ENCODE measurements around the gene ANO3.

ANO3 gene

DNA sequence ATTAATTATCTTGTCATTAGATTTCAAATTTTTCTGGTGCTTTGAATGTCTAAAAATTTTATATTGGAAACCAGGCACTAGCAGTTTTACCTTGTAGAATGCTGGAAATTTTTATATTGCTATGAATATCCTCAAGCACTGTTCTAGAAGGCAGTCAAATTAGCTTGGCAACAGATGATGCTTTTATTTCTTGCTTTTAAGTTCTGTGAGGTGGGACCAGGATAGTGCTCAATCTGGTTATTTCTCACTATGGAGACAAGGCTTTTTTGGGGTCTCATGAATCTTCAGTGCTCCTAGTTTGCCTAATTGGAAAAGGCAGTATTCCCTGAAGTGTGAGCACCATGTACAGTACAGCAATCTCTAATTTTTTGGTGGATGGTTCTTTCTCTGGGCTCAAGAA lies 27.1 kb downstream of the ANO3 start:
- no peak for DNase-seq (ENCODE audit: low spot score)

DNA sequence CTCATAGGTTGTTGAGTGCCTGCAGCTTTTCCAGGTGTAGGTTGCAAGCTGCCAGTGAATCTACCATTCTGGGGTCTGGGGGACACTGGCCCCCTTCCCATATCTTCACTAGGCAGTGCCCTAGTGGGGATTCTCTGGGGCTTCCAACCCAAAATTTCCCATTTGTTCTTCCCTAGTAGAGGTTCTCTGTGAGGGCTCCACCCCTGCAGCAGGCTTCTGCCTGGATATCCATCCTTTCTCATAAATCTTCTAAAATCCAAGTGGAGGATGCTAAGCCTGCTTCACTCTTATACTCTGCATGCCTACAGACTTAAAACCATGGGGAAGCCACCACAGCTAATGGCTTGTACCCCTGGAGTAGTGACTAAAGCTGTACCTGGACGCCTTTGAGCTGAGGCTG lies 33.4 kb downstream of the ANO3 start:
- no peak for DNase-seq (ENCODE audit: low spot score)

DNA sequence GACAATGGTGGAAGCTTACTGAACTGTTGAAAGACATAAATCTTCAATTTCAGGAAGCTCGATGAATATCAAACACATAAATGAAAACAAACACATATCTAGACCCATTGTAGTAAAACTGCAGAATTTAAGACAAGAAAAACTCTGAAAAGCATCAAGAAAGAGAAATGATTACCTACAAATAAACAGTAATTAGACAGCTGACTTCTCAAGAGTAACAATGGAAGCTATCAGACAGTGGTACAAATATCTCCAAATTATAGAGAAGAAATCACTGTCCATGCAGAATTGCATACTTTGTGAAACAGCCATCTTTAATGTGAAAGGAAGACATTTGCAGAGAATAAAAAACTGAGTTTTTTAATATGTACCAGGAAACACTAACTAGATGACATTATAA lies 45.7 kb downstream of the ANO3 start:
- no peak for DNase-seq (ENCODE audit: low spot score)

DNA sequence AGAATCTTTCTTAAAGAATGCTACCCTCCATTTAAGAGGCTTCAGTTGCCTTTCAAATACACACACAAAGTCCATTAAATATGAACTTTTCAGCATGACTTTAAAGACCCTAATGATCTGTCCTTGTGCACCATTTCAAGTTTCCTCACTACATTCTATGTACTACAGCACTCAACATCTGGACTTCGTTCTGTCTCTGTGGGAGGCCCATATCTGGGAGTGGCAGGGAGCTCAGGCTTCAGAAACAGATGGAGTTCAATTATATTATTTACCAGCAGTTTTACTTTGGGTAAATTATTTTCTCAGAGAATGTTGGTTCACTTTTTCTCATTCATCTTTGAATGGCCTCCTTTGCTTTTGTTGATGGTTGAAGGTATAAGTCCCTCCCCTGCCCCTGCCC lies 67.4 kb downstream of the ANO3 start:
- DNase-seq (ENCODE audit: low spot score), result no peak

DNA sequence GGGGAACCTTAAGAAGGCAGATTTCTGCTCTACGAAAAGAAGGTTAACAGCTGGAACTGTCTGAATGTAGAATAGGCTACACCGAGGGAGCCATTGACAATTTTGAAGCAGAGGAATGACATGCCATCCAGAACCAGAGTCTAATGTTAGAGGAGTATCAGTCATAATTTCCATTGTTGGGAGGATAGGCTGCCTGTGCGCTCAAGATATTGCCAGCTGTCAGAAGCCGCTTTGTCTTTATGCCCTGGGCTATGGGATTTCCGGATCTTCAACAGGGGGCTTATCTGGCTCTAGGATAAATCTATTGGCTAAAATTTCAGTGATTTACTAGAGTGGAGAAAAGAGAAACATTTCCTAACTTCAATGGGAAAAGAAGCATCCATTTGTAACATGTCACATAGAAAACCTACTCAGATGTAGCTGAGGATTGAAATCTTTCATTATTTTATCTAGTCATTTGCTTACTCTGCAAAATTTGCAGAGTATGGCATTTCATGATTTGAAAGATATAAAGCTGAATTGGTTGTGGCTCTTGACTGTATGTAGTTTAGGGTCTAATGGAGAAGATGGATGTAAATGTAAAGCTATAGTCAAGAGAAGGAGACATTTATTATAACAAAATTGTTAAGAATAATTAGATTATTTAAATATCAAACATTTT lies 78.9 kb downstream of the ANO3 start:
- no peak for DNase-seq (ENCODE audit: low spot score)

DNA sequence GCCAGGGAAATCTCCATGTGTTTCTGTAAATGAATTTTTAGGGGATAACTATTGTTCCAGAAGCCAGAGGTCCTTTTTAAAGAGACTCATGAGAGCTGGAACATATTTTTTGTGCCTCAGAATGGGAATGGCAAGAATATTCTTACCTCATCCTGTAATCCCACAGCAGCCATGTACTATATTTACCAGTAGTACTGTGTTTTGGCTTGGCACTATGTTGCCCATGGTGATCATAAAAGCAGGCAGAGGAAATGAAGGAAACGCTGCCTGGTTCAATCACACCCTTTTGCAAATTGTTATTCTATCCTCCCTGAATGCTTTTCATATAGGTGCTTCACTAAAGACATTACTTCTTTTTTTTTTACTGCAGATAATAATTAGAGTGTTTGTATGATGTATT lies 81.0 kb downstream of the ANO3 start:
- no peak for DNase-seq (ENCODE audit: low spot score)

DNA sequence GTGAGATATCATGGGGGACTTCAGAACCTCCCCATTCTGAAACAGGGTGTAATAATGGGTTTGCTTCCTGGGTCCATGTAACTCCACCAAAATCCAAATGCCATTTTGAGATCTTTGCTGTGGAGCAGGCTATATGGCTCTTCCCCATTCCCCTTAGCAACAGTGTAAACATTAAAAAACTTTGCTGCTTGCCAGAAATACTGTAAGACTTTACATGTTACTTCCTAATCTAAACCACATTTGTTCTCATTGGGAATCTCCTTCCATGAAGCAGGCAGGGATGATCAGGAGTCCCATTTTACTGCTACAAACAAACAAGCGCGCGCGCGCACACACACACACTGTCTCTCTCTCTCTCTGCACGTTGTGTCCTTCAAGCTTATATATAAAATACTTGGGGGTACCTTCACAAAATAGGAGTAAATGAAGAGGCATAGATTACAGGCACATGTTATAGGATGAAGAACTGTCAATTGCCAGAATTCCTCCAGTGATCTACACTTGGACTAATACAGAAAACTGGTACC lies 86.5 kb downstream of the ANO3 start:
- DNase-seq (ENCODE audit: low spot score), result no peak

DNA sequence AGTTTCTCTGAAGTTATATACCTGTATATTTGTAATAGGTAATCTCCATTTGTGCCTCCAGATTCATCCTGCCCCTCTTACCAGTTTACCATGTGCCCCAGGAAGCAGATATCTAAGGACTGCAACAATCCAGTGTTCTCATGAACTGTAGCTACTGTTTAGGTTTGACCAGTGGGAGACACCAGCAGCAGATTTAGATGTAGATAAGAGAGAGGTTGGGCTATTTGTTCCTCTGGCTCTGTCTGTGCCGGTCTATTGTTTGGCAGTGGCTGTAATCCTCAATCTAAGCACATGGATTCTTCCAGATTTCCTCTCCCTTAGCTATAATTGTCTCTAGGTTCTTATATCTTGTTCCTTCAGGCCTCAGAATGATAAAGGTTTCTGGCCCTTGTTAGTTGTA lies 88.4 kb downstream of the ANO3 start:
- no peak for DNase-seq (ENCODE audit: low spot score)

DNA sequence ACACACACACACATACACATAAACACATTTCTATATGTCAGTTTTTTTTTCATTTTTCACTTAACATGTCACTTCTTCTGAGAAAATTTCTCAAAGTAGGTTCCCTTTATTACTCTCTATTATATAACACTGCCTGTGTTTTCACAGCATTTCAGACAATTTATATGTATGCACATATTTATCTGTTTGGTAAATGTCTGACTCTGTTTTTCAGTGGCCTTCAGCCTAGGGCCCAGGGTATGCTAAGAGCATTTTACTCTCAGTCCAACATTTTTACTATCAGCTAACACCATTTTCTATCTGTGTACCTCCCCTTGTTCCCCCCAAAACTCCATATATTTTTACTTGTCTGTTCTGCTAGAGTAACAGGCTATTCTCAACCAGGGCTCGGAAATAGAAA lies 92.3 kb downstream of the ANO3 start:
- no peak for DNase-seq (ENCODE audit: low spot score)

DNA sequence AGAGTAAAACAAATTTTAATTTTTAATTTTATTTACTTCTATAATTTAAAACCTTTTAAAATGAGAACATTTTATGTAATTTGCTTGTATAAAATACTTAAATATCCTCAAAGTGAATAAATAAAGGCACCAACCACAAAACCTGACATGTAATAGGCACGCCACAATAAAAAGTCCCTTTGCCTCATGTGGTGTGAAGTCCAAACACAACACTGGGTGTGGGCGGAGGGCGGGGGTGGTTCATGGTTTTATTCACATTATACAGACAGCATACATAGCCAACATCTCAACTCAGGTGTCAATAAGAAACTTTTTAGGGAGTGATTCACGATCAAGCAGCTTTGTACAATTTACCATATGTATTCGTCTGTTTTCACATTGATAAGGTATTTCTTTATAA lies 107.9 kb downstream of the ANO3 start:
- no peak for DNase-seq (ENCODE audit: low spot score)

DNA sequence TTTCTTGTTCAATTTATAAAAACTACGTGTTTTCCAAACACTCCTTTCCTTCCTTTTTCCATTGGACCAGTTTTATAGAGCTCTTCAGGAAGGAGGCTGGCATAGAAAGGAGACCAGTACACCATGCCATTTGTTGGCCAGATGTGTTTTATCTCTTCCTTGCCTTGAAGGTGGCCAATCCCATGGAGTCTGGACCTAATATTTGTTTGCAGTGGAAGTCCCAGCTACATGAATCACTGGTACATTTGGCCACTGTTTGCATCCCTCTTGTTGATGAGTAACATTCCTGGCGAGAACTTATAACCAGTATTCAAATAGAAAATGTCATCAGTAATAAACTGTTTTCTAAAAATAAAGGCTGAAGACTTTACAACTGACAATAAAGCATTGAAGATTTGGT lies 110.2 kb downstream of the ANO3 start:
- no peak for DNase-seq (ENCODE audit: low spot score)

DNA sequence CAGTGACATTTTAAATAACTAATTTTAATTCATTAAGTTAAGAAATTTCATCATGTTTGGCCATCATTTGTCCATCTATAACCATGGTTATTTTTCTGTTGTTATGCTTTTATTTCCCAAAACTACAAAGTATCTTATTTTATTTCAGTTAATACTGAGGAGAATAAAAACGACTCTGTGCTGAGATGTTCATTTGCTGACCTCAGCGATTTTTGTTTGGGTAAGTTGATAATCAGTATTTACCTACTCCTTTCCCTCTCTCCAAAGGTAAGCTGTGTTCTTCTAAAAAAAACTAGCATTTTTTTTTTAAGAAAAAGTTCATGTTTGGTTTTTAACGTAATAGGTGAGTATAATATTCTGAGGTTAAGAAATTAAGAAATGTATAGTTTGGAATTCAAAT lies 111.7 kb downstream of the ANO3 start:
- no peak for DNase-seq (ENCODE audit: low spot score)

DNA sequence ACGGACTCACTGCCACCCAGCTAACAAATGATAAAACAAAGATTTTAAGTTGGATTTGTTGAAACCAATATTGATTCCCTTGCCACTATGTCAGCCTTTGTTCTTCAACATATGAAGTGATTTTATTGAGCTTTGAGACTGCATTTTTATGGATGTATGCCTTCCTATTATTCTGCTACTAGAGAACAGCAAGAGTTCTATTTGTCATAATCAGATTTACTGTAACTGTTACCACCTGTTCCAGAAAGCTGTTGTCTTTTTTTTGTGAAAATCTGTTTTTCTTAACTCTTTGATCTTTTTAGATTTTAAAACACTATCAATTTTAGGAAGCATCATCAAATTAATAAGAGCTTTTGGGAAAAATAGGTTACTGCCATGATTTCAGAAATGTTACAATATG lies 125.7 kb downstream of the ANO3 start:
- no peak for DNase-seq (ENCODE audit: low spot score)

DNA sequence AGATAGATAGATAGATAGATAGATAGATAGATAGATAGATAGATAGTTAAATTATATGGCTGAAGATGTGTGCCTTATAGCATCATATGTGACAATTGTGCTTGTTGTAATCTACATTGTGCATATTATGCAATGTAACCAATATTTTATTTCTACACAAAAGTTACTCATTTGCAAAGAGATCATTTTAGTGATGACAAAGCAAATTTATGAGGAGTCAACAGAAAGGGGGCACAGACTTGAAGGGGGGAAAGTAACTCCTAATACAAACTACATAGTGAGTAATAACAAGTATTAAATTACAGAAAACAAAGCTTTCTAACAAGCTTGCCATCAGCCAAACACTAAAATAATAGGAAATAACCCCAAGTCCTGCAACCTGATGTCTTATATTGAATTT lies 133.3 kb downstream of the ANO3 start:
- DNase-seq (ENCODE audit: low spot score), result no peak

DNA sequence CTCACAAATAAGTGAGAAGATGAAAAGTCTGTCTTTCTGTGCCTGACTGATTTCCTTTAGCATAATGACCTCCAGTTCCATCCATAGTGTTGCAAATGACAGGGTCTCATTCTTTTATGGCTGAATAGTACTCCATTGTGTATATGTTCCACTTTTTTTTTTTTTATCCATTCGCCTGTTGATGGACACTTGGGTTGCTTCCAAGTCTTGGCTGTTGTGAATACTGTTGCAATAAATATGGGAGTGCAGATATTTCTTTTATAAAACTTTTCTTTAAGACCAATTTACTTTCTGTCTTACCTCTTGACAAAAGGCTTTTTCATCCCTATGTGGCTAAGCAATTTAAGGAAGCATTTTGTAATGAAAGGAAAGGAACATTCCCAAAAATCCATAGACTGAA lies 135.6 kb downstream of the ANO3 start:
- no peak for DNase-seq (ENCODE audit: low spot score)

DNA sequence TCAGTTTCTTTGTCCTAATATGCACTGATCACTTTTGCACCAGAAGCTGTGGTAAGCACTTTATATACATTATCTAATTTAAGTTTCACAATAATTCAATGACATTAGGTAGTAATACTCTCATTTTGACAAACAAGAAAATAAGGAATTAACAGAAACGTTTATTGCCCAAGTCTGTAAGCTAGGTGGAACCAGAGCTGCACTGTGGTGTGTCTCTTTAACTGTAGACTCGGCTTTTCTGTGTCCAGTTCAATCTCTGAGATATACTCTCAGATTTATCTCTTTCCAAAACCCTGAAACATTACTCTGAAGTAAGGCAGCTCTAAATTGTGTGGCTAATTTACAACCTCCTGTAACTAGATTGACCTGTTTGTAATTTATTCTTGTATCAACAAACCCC lies 139.1 kb downstream of the ANO3 start:
- no peak for DNase-seq (ENCODE audit: low spot score)

DNA sequence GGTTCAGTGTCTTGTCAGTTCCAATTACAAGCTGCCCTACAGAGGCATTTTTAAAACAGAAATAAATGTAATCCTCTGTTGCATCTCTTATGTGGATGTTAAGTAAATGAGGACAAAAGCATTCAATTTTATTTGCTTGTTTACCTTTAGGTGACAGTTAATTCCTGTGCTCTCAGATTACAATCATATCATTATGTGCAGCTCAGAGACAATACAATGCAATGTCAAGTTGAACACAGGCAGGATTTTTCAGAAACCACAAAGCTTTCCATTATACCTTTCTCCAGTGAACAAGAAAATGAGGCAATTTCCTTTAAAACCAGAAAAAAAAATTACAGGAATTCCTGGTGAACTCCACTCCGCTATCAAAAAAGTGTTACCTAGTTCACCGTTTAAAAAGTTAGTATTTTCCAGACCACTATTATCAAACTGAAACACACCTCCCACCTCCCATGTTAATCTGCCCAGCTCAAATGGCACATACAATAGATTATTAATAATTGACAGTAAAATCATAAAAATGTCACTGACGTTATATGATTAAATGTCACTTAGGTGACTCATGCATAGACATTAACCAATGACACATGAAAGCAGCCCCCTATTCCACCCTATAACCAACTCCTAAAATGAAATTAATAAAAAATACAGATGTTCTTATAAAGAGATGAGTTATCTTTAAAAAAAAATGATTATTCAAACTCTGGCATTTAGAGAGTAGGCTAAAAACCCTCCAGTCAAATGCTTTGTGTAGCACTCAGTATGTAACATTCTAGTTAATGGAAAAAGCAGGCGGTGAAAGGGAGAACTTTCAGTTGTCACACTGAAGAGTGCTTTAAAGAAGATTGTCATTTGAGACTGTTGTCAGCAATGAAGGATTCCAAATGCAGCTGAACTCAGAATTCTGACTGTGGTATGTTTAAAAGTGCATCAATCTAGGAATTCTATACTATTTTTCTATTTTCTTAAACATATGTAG lies 141.6 kb downstream of the ANO3 start:
- no peak for DNase-seq (ENCODE audit: low spot score)

DNA sequence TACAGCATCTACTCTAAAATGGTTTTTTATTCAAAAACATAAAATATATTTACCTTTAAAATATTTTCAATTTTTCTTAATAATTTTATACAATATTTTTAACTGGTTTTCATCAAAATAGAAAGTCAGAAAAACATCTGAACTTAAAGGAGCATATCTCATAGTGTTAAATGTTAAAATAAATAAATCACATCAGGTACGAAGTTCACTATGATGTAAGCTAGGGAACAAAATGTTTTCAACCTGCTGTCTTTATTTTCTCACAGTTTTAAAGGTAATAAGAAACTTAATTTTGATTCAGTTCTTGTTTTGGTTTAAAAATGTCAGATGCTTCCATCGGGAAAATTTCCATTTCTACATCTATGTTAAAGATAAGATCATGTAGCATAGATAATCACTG lies 142.5 kb downstream of the ANO3 start:
- no peak for DNase-seq (ENCODE audit: low spot score)

DNA sequence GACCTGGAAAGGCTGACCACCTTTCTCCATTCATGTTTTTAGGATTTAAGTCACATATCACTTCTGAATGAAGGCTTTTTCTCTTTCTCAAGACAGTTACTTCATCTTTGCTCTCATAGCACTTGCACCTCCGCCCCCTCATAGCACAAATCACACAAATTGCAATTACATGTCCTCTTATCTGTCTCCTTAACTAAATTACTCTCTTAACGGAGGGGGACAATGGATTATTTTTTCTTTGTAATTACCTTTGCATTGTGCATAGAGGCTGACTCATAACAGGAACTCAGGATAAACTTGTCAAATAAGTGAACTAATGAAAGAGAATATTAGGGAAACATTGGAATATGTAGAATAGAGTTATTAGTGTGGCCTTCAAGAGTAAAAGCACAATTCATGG lies 145.5 kb downstream of the ANO3 start:
- no peak for DNase-seq (ENCODE audit: low spot score)

DNA sequence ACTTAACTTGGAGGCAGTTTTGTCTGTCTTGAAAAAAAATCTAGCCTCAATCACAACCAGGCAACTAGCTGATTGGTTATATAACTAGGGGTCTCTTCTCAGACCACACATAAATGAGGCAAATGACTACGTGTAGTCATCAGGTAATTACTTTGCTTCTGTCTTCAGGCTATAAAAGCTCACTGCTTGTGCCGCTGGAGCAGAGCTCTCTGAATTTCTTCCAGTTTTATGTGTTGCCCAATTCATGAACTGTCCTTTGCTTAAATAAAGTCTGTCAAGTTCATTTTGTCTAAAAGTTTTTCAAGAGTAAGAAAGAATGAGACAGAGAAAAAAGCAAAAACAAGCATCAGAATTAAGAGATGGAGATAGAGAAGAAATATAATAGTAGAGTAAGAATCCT lies 146.8 kb downstream of the ANO3 start:
- DNase-seq (ENCODE audit: low spot score), result no peak

DNA sequence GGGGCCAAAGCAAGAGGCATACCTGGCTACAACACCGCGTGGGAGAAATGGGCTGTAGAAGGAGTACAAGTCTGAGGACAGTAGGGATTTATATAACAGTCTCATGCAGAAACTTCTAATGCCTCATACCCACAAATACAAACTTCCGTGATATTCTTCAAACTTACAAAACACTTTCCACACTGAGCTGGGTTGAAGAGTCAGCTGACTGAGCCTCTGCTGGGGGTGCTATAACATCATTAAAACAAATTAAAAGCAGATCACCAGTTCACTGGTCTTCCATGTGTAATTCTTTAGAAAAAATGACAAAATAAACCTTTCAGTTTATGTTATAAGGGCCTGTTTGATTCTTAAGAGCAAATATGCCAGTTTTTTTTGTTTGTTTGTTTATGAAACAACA lies 148.1 kb downstream of the ANO3 start:
- no peak for DNase-seq (ENCODE audit: low spot score)

DNA sequence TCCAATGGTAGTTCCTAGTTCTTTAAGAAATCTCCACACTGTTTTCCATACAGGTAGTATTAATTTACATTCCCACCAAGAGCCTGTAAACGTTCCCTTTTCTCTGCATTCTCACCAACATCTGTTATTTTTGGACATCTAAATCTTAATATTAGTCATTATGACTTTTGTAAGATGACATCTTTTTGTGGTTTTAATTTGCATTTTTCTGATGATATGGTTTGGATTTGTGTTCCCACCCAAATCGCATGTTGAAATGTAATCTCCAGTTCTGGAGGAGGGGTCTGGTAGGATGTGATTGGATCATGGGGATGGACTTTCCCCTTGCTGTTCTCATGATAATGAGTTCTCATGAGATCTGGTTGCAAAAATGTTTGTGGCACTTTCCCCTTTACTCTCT lies 151.2 kb downstream of the ANO3 start:
- no peak for DNase-seq (ENCODE audit: low spot score)

DNA sequence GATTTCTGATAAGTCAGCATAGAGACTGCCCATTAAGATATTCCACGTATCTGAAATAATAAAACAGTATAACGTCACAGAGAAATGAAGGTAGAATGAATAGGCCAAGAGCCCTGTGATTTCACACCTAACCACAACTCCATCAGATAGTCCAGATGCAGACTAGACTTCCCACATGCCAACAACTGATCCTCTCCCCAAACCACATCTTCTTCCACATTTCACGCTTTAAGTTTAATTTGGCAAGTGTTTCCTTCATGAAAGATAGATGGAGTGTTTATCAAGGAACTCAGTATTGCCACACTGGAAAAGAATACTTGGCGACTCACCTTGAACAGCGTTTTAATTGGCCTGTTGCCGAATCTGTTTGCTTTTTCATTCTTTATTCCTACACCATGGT lies 158.6 kb downstream of the ANO3 start:
- DNase-seq (ENCODE audit: low spot score), result no peak

Data from germinal center (tissue), 1 donor.